ENCODE measurements around the gene LPCAT3.

The LPCAT3 gene, protein sequence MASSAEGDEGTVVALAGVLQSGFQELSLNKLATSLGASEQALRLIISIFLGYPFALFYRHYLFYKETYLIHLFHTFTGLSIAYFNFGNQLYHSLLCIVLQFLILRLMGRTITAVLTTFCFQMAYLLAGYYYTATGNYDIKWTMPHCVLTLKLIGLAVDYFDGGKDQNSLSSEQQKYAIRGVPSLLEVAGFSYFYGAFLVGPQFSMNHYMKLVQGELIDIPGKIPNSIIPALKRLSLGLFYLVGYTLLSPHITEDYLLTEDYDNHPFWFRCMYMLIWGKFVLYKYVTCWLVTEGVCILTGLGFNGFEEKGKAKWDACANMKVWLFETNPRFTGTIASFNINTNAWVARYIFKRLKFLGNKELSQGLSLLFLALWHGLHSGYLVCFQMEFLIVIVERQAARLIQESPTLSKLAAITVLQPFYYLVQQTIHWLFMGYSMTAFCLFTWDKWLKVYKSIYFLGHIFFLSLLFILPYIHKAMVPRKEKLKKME

DNA sequence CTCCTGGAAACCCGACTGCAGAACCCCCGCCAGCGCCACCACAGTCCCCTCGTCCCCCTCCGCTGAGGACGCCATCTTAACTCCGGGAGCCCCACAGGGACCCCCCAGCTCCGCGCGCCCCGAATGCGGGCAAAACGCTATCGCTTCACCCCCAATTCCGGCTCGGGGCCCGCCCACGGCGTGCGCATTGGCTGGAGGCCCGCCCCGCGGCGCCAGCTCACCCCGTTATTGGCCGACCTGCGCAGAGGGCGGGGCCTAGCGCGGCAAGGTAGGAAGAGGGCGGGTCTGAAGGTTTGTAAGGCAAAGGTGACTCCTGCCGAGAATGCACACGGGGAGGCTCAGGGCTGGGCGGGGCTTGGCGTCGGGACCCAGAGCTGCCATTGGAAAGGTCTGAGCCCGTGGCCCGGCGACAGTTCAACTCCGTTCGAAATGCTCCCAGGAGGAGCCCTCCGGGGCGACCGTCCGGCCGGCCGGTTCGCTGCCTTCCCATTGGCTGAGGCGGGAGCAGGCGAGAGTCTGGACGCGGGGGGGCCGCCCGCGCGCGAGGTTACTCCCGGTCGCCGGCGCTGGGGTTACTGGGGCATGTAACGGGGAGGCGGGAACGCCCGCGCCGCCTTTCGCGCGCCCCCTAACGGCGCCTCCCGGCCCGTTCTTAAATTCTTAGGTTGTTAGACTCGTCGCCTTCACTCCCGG is at the start of gene LPCAT3:
Gene LPCAT3, minus strand, starts transcription at position 127 of the 693 bp plus-strand sequence. Its CDS starts 52 bp downstream, at position 75.
- H3K4me3 ChIP-seq (ENCODE audit: low read depth, low read length): peak within 1 kb of the TSS; percentile 83
- TF ChIP-seq, protein P1, sequence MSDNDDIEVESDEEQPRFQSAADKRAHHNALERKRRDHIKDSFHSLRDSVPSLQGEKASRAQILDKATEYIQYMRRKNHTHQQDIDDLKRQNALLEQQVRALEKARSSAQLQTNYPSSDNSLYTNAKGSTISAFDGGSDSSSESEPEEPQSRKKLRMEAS (IDR thresholded peaks at IDR 0.05; ENCODE audit: low read depth, low read length): peak; percentile 51; the same call in 1 of the 2 replicates
- TF ChIP-seq MYC (IDR thresholded peaks at IDR 0.05; ENCODE audit: low read depth, low read length) (peak; percentile 70), POLR2A (IDR thresholded peaks at IDR 0.05; ENCODE audit: extremely low read depth, insufficient read length) (peak; percentile 76)
- TF ChIP-seq, protein P2, sequence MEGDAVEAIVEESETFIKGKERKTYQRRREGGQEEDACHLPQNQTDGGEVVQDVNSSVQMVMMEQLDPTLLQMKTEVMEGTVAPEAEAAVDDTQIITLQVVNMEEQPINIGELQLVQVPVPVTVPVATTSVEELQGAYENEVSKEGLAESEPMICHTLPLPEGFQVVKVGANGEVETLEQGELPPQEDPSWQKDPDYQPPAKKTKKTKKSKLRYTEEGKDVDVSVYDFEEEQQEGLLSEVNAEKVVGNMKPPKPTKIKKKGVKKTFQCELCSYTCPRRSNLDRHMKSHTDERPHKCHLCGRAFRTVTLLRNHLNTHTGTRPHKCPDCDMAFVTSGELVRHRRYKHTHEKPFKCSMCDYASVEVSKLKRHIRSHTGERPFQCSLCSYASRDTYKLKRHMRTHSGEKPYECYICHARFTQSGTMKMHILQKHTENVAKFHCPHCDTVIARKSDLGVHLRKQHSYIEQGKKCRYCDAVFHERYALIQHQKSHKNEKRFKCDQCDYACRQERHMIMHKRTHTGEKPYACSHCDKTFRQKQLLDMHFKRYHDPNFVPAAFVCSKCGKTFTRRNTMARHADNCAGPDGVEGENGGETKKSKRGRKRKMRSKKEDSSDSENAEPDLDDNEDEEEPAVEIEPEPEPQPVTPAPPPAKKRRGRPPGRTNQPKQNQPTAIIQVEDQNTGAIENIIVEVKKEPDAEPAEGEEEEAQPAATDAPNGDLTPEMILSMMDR (IDR thresholded peaks at IDR 0.05; ENCODE audit: low read depth, low read length): peak; percentile 59
- peak; percentile 96 for DNase-seq (ENCODE audit: low read depth)

DNA sequence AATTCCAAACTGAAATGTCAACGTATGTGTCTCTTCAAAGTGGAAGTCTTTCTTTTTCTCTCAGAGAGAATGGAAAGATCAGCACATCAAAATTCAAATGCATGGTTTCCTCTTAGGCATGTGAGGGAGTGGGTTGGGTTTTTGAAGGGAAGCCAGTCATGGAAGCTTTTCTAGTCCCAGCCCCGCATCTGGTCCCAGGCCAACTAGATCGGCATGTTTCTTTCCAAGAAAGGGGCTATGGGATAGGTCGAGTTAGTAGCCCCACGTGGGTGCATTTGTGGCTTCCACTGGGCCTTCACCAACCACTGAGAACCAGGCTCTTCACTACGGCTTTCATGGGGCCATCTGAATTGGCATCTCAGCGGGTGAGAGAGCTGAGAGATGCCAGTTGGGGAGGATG is 48.8 kb upstream of the LPCAT3 start:
- DNase-seq (ENCODE audit: low read depth): no peak
- no peak overlapping the region for H3K4me3 ChIP-seq (ENCODE audit: low read depth, low read length)
- TF ChIP-seq, protein P1 (IDR thresholded peaks at IDR 0.05; ENCODE audit: low read depth, low read length): no peak
- no peak for TF ChIP-seq POLR2A (IDR thresholded peaks at IDR 0.05; ENCODE audit: extremely low read depth, insufficient read length)
- TF ChIP-seq, protein P2 (IDR thresholded peaks at IDR 0.05; ENCODE audit: low read depth, low read length): no peak
- no peak for TF ChIP-seq MYC (IDR thresholded peaks at IDR 0.05; ENCODE audit: low read depth, low read length)

DNA sequence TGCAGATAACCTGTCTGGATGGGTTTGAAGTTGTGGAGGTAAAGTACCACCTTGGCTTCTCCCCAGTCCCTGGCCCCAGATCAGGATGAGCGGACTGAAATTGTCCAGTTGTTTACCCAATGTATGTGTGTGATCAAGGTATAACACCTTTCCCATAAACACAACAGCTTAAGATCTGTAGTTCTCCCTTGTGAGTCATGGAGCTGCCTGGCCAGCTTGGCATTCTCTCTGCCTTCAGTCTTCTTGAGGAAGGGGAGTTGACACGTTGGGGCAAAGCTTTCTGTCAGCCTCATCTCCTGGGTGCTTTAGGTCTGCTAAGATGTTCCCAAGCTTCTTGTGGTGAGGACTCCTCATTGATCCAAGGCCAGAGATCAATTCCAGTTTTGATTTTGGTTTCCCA is 48.3 kb upstream of the LPCAT3 start:
- TF ChIP-seq, protein P1 (IDR thresholded peaks at IDR 0.05; ENCODE audit: low read depth, low read length): no peak
- TF ChIP-seq, protein P2 (IDR thresholded peaks at IDR 0.05; ENCODE audit: low read depth, low read length): no peak
- TF ChIP-seq MYC (IDR thresholded peaks at IDR 0.05; ENCODE audit: low read depth, low read length): no peak
- no peak for TF ChIP-seq POLR2A (IDR thresholded peaks at IDR 0.05; ENCODE audit: extremely low read depth, insufficient read length)
- no peak overlapping the region for H3K4me3 ChIP-seq (ENCODE audit: low read depth, low read length)
- DNase-seq (ENCODE audit: low read depth): no peak

DNA sequence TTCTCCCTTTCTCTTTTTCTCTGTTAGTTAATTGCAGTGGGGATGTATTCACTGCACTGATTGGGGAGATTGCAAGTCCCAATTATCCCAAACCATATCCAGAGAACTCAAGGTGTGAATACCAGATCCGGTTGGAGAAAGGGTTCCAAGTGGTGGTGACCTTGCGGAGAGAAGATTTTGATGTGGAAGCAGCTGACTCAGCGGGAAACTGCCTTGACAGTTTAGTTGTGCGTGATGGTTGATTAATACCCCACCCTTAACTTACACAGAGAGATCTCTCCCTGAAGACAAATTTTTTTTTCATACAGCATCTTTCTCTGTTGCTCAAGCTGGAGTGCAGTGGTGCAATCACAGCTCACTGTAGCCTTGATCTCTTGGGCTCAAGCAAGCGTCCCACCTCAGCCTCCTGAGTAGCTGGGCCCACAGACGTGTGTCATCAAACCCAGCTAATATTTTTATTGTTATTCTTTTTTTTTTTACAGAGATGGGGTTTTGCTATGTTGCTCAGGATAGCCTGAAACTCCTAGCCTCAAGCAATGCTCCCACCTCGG is 46.9 kb upstream of the LPCAT3 start:
- DNase-seq (ENCODE audit: low read depth): no peak
- TF ChIP-seq MYC (IDR thresholded peaks at IDR 0.05; ENCODE audit: low read depth, low read length): no peak
- TF ChIP-seq, protein P2 (IDR thresholded peaks at IDR 0.05; ENCODE audit: low read depth, low read length): no peak
- no peak for TF ChIP-seq POLR2A (IDR thresholded peaks at IDR 0.05; ENCODE audit: extremely low read depth, insufficient read length)
- TF ChIP-seq, protein P1 (IDR thresholded peaks at IDR 0.05; ENCODE audit: low read depth, low read length): no peak
- no peak overlapping the region for H3K4me3 ChIP-seq (ENCODE audit: low read depth, low read length)

DNA sequence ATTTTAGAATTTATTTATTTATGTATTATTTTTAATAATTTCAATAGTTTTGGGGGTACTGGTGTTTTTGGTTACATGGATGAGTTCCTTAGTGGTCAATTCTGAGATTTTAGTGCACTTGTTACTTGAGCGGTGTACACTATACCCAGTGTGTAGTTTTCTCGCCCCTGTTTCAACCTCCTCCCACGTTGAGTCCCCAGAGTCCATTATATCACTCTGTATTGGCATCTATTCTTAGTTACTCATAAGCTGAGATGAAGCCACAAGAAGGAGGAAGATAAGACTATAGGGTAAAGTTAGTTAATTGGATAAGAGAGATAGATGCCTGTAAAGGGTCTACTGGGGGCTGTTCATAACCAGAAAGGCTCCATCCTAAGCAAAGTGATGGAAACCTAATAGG is 46.2 kb upstream of the LPCAT3 start:
- DNase-seq (ENCODE audit: low read depth): no peak
- no peak overlapping the region for H3K4me3 ChIP-seq (ENCODE audit: low read depth, low read length)
- TF ChIP-seq MYC (IDR thresholded peaks at IDR 0.05; ENCODE audit: low read depth, low read length): no peak
- TF ChIP-seq, protein P1 (IDR thresholded peaks at IDR 0.05; ENCODE audit: low read depth, low read length): no peak
- TF ChIP-seq, protein P2 (IDR thresholded peaks at IDR 0.05; ENCODE audit: low read depth, low read length): no peak
- TF ChIP-seq POLR2A (IDR thresholded peaks at IDR 0.05; ENCODE audit: extremely low read depth, insufficient read length): no peak
